Measurements from ENCODE around the gene MTAP. TPM values are rescaled to one million over a fixed set of nuclear protein-coding genes. Genes with fewer than 3 reads are reported as not detected.
A peak's percentile ranks its signal among the peaks of the same experiment; 100 is the strongest.

Gene MTAP
- total and polyA plus RNA-seq, 4 donors = 8.6 to 17.7 (median 12.6) TPM

DNA sequence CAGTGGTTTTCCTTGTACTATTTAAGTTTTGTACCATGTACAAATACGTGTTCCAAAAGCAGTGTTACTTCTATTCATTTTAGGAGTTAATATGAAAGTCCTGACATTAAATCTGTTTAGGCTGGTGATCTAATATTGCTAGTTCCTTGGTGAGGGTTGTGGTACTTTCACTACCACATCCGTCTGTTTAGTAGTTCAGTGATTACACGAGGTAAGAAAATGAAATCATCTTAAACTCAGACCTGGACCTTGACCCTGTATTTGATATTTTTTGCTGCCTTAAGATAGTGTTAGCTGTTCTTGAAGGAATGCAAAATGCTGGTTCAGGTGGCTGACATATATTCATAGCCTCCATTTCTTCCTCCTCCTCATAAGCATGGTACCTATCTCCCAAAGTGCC, 50.3 kb downstream of the MTAP start:
- no peak overlapping the region for H3K9ac ChIP-seq (ENCODE audit: low read depth in 1 of 2, low read length in 2 of 2)
- TF ChIP-seq, protein P1, sequence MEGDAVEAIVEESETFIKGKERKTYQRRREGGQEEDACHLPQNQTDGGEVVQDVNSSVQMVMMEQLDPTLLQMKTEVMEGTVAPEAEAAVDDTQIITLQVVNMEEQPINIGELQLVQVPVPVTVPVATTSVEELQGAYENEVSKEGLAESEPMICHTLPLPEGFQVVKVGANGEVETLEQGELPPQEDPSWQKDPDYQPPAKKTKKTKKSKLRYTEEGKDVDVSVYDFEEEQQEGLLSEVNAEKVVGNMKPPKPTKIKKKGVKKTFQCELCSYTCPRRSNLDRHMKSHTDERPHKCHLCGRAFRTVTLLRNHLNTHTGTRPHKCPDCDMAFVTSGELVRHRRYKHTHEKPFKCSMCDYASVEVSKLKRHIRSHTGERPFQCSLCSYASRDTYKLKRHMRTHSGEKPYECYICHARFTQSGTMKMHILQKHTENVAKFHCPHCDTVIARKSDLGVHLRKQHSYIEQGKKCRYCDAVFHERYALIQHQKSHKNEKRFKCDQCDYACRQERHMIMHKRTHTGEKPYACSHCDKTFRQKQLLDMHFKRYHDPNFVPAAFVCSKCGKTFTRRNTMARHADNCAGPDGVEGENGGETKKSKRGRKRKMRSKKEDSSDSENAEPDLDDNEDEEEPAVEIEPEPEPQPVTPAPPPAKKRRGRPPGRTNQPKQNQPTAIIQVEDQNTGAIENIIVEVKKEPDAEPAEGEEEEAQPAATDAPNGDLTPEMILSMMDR (IDR thresholded peaks at IDR 0.05; ENCODE audit: low read depth, low read length, missing input control) = no peak
- TF ChIP-seq TAF1 (conservative IDR thresholded peaks at IDR 0.05) = no peak
- peaks cover 2 to 34% (median 22%) of the 10 kb centered on the region in 4 donors for H3K4me1 ChIP-seq (ENCODE audit: control insufficient read depth in 4 of 4, insufficient read depth in 4 of 4, low read length in 3 of 4)
- no peak for DNase-seq (ENCODE audit: low spot score)
- no peaks in the 10 kb centered on the region for H3K27me3 ChIP-seq (ENCODE audit: control insufficient read depth in 4 of 4, insufficient read depth in 4 of 4, low read length in 3 of 4)
- H3K4me3 ChIP-seq (ENCODE audit: low read depth in 1 of 3, low read length in 3 of 3) = no peak overlapping the region
- 61% methylated on average over 3 of the region's 3 CpGs for WGBS
- H3K9me3 ChIP-seq (ENCODE audit: control insufficient read depth in 4 of 4, low read length in 3 of 4) = peaks cover 0 to 4% (median 1%) of the 10 kb centered on the region in 4 donors
- peaks cover 0 to 4% (median 0%) of the 10 kb centered on the region in 4 donors for H3K36me3 ChIP-seq (ENCODE audit: control insufficient read depth in 4 of 4, insufficient read depth in 3 of 4, low read depth in 1 of 4, low read length in 3 of 4)
- peak overlapping the region; percentile 81 to 88 for H3K27ac ChIP-seq (ENCODE audit: low read depth in 1 of 2, low read length in 2 of 2)

DNA sequence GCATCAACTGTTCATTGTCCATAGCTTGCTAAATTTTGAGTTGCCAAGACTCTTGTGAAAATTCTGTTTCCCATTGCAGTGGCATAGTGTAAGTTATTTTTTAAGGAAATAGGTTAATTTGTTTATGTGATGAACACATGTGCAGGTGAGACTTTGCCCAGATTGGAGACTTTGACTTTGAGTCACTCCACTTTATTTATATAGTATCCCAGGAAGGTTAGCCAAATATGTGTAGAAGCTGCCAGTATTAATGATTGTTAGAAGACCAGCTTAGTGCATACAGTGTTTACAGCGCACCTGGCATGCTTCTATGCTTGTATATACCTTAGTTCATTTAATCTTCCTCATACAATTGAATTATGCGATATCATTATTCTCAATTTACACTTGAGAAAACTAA, 51.0 kb downstream of the MTAP start:
- TF ChIP-seq, protein P2, sequence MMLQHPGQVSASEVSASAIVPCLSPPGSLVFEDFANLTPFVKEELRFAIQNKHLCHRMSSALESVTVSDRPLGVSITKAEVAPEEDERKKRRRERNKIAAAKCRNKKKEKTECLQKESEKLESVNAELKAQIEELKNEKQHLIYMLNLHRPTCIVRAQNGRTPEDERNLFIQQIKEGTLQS (IDR thresholded peaks at IDR 0.05) = peak; percentile 73
- TF ChIP-seq, protein P3, sequence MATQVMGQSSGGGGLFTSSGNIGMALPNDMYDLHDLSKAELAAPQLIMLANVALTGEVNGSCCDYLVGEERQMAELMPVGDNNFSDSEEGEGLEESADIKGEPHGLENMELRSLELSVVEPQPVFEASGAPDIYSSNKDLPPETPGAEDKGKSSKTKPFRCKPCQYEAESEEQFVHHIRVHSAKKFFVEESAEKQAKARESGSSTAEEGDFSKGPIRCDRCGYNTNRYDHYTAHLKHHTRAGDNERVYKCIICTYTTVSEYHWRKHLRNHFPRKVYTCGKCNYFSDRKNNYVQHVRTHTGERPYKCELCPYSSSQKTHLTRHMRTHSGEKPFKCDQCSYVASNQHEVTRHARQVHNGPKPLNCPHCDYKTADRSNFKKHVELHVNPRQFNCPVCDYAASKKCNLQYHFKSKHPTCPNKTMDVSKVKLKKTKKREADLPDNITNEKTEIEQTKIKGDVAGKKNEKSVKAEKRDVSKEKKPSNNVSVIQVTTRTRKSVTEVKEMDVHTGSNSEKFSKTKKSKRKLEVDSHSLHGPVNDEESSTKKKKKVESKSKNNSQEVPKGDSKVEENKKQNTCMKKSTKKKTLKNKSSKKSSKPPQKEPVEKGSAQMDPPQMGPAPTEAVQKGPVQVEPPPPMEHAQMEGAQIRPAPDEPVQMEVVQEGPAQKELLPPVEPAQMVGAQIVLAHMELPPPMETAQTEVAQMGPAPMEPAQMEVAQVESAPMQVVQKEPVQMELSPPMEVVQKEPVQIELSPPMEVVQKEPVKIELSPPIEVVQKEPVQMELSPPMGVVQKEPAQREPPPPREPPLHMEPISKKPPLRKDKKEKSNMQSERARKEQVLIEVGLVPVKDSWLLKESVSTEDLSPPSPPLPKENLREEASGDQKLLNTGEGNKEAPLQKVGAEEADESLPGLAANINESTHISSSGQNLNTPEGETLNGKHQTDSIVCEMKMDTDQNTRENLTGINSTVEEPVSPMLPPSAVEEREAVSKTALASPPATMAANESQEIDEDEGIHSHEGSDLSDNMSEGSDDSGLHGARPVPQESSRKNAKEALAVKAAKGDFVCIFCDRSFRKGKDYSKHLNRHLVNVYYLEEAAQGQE (IDR thresholded peaks at IDR 0.05) = peak; percentile 27
- TF ChIP-seq GABPA (IDR thresholded peaks at IDR 0.05 in 1 of 2, conservative IDR thresholded peaks at IDR 0.05 in 1 of 2) = no peak
- TF ChIP-seq, protein P4, sequence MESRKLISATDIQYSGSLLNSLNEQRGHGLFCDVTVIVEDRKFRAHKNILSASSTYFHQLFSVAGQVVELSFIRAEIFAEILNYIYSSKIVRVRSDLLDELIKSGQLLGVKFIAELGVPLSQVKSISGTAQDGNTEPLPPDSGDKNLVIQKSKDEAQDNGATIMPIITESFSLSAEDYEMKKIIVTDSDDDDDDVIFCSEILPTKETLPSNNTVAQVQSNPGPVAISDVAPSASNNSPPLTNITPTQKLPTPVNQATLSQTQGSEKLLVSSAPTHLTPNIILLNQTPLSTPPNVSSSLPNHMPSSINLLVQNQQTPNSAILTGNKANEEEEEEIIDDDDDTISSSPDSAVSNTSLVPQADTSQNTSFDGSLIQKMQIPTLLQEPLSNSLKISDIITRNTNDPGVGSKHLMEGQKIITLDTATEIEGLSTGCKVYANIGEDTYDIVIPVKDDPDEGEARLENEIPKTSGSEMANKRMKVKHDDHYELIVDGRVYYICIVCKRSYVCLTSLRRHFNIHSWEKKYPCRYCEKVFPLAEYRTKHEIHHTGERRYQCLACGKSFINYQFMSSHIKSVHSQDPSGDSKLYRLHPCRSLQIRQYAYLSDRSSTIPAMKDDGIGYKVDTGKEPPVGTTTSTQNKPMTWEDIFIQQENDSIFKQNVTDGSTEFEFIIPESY (IDR thresholded peaks at IDR 0.05) = peak; percentile 65
- peak; percentile 80 for TF ChIP-seq SP1 (IDR thresholded peaks at IDR 0.05)
- TF ChIP-seq FOXA1 (IDR thresholded peaks at IDR 0.05) = peak; percentile 70
- peak; percentile 84 to 88 for TF ChIP-seq JUND (IDR thresholded peaks at IDR 0.05)
- TF ChIP-seq YY1 (IDR thresholded peaks at IDR 0.05) = peak; percentile 28
- TF ChIP-seq EGR1 (IDR thresholded peaks at IDR 0.05; ENCODE audit: low read depth in 2 of 2) = peak in 1 of 2 donors; percentile 31
- TF ChIP-seq RAD21 (IDR thresholded peaks at IDR 0.05) = peak; percentile 16 to 36
- TF ChIP-seq RXRA (IDR thresholded peaks at IDR 0.05) = peak; percentile 66 to 79
- TF ChIP-seq HNF4G (IDR thresholded peaks at IDR 0.05) = peak; percentile 90
- TF ChIP-seq, protein P1 (IDR thresholded peaks at IDR 0.05; ENCODE audit: low read depth, low read length, missing input control) = no peak
- TF ChIP-seq, protein P5, sequence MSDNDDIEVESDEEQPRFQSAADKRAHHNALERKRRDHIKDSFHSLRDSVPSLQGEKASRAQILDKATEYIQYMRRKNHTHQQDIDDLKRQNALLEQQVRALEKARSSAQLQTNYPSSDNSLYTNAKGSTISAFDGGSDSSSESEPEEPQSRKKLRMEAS (IDR thresholded peaks at IDR 0.05) = peak; percentile 88
- no peak for TF ChIP-seq TAF1 (conservative IDR thresholded peaks at IDR 0.05)
- peak; percentile 96 to 98 for TF ChIP-seq HNF4A (conservative IDR thresholded peaks at IDR 0.05)
- no peak for TF ChIP-seq NR2F2 (IDR thresholded peaks at IDR 0.05)
- TF ChIP-seq FOXA2 (IDR thresholded peaks at IDR 0.05) = peak; percentile 81
- Histone ChIP-seq H3K27me3 (ENCODE audit: control insufficient read depth in 4 of 4, insufficient read depth in 4 of 4, low read length in 3 of 4) (no peaks in the 10 kb centered on the region), H3K36me3 (ENCODE audit: control insufficient read depth in 4 of 4, insufficient read depth in 3 of 4, low read depth in 1 of 4, low read length in 3 of 4) (peaks cover 0 to 4% (median under 1%) of the 10 kb centered on the region in 4 donors), H3K9ac (ENCODE audit: low read depth in 1 of 2, low read length in 2 of 2) (no peak overlapping the region), H3K4me1 (ENCODE audit: control insufficient read depth in 4 of 4, insufficient read depth in 4 of 4, low read length in 3 of 4) (peaks cover 2 to 34% (median 22%) of the 10 kb centered on the region in 4 donors), H3K9me3 (ENCODE audit: control insufficient read depth in 4 of 4, low read length in 3 of 4) (peaks cover 0 to 2% (median 0%) of the 10 kb centered on the region in 4 donors), H3K4me3 (ENCODE audit: low read depth in 1 of 3, low read length in 3 of 3) (no peak overlapping the region), H3K27ac (ENCODE audit: low read depth in 1 of 2, low read length in 2 of 2) (peak overlapping the region; percentile 81 to 88)
- DNase-seq (ENCODE audit: low spot score) = no peak
- 28% methylated on average over 2 of the region's 2 CpGs for WGBS
